Mesenchymal stem cell (in vitro differentiated cells and primary cell): ENCODE measurements around the gene GJA5.

Experiments used
- DNase-seq: peaks from one replicate; pipeline ENCODE4 v3.0.0-alpha.2; 2013
- H2AFZ ChIP-seq: one replicate; pipeline ENCODE4 v1.6.1; 2013; ENCODE audit warnings: low read depth, mild to moderate bottlenecking, control low read depth, inconsistent platforms, low read length, moderate library complexity
- H2AK5ac ChIP-seq: 2 replicates; pipeline ENCODE4 v1.6.1; 2013; ENCODE audit warnings: low read length, moderate library complexity, mild to moderate bottlenecking, inconsistent platforms; ENCODE audit not compliant: severe bottlenecking
- H2BK120ac ChIP-seq: one replicate; pipeline ENCODE4 v1.6.1; 2013; ENCODE audit warnings: low read depth, mild to moderate bottlenecking, inconsistent platforms, low read length, moderate library complexity
- H2BK12ac ChIP-seq, 2 experiments: one replicate each; pipeline ENCODE4 v1.6.1; 2013; ENCODE audit warnings: inconsistent platforms in 2 of 2, low read length in 2 of 2, mild to moderate bottlenecking in 2 of 2, moderate library complexity in 2 of 2, control low read depth in 1 of 2
- H2BK15ac ChIP-seq: one replicate; pipeline ENCODE4 v1.6.1; 2013; ENCODE audit warnings: mild to moderate bottlenecking, low read depth, inconsistent platforms; ENCODE audit not compliant: poor library complexity, severe bottlenecking
- H2BK5ac ChIP-seq: 2 replicates; pipeline ENCODE4 v1.6.1; 2013; ENCODE audit warnings: low read depth, mild to moderate bottlenecking, low read length, control low read depth, inconsistent platforms; ENCODE audit not compliant: poor library complexity, severe bottlenecking
- H3K14ac ChIP-seq, 2 experiments: one replicate each; pipeline ENCODE4 v1.6.1; 2013; ENCODE audit warnings: inconsistent platforms in 2 of 2, low read length in 2 of 2, control low read depth in 1 of 2, mild to moderate bottlenecking in 1 of 2, moderate library complexity in 1 of 2
- H3K18ac ChIP-seq, 2 experiments: one replicate each; pipeline ENCODE4 v1.6.1; 2013; ENCODE audit warnings: inconsistent platforms in 2 of 2, low read length in 2 of 2, control low read depth in 1 of 2, low read depth in 1 of 2, mild to moderate bottlenecking in 1 of 2
- H3K23ac ChIP-seq, 2 experiments: one replicate each; pipeline ENCODE4 v1.6.1; 2013; ENCODE audit warnings: inconsistent platforms in 2 of 2, low read length in 2 of 2, mild to moderate bottlenecking in 2 of 2, moderate library complexity in 2 of 2, control low read depth in 1 of 2
- H3K27ac ChIP-seq: 2 replicates; pipeline ENCODE4 v1.5.1; 2013; ENCODE audit warnings: mild to moderate bottlenecking, moderate library complexity, low read length, control low read depth, inconsistent platforms; ENCODE audit not compliant: poor library complexity, severe bottlenecking
- H3K27me3 ChIP-seq, 2 experiments: 2 replicates each; pipeline versions ENCODE4 v1.6.1 to v1.7.0; 2013; ENCODE audit warnings: low read length in 2 of 2, mild to moderate bottlenecking in 2 of 2, moderate library complexity in 2 of 2, control low read depth in 1 of 2, inconsistent platforms in 1 of 2; ENCODE audit not compliant: control insufficient read depth in 1 of 2, insufficient read depth in 1 of 2
- H3K36me3 ChIP-seq, 2 experiments: 2 replicates each; pipeline versions ENCODE4 v1.6.1 to v1.7.0; 2013; ENCODE audit warnings: low read length in 2 of 2, control low read depth in 1 of 2, inconsistent platforms in 1 of 2, low read depth in 1 of 2, mild to moderate bottlenecking in 1 of 2; ENCODE audit not compliant: insufficient read depth in 2 of 2, control insufficient read depth in 1 of 2
- H3K4ac ChIP-seq, 2 experiments: one replicate each; pipeline ENCODE4 v1.6.1; 2013; ENCODE audit warnings: inconsistent platforms in 2 of 2, low read length in 2 of 2, mild to moderate bottlenecking in 2 of 2, moderate library complexity in 2 of 2, control low read depth in 1 of 2, low read depth in 1 of 2
- H3K4me1 ChIP-seq: 2 replicates; pipeline ENCODE4 v1.6.1; 2013; ENCODE audit warnings: low read depth, low read length, control low read depth; ENCODE audit not compliant: control insufficient read depth, insufficient read depth
- H3K4me2 ChIP-seq: 2 replicates; pipeline ENCODE4 v1.6.1; 2013; ENCODE audit warnings: low read length, mild to moderate bottlenecking, inconsistent platforms; ENCODE audit not compliant: poor library complexity, severe bottlenecking
- H3K4me3 ChIP-seq, 2 experiments: 2 replicates each; pipeline versions ENCODE4 v1.5.1 to v1.7.0; 2013; ENCODE audit warnings: low read length in 2 of 2, mild to moderate bottlenecking in 2 of 2, control low read depth in 1 of 2, low read depth in 1 of 2; ENCODE audit not compliant: insufficient read depth in 1 of 2
- H3K79me1 ChIP-seq: replicated peaks from 2 replicates; pipeline ENCODE4 v1.6.1; 2013; ENCODE audit warnings: mild to moderate bottlenecking, control low read depth, low read length, inconsistent platforms; ENCODE audit not compliant: poor library complexity, severe bottlenecking
- H3K9ac ChIP-seq: 2 replicates; pipeline ENCODE4 v1.7.0; 2013; ENCODE audit warnings: mild to moderate bottlenecking, low read length, moderate library complexity
- H3K9me3 ChIP-seq: 2 replicates; pipeline ENCODE4 v1.7.0; 2013; ENCODE audit warnings: mild to moderate bottlenecking, low read length; ENCODE audit not compliant: control insufficient read depth
- H4K8ac ChIP-seq: one replicate; pipeline ENCODE4 v1.6.1; 2013; ENCODE audit warnings: inconsistent platforms, mild to moderate bottlenecking, low read length, moderate library complexity
- H4K91ac ChIP-seq: one replicate; pipeline ENCODE4 v1.6.1; 2013; ENCODE audit warnings: mild to moderate bottlenecking, low read length, inconsistent platforms
- WGBS: methylation state at CpG from one replicate; pipeline ENCODE4 v1.1.7; 2013; ENCODE audit warnings: mixed read lengths; 5-methylcytosine and 5-hydroxymethylcytosine counted together

The GJA5 gene

DNA sequence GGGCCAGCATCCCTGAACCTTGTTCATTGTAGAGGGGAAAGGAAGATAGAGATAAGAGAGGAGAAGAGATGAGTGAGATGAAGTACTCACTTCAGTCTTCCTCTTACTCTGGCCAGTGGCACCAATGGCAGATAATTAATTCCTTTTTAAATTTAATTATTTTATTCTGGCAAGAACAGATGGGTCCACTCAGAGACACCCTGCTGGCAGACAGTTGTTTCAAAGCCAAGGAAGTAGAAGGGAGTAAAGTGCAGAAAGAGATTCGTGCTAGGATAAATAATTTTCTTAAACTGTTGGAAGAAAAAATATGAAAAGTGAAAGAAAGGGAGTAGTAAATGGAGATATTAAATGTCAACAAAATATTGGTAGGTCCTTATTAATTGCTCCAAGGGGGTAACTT is 7.7 kb upstream of the GJA5 start:
- DNase-seq = no peak
- H3K27me3 ChIP-seq = peaks cover 2 to 21% of the 10 kb centered on the region in 2 experiments
- no peak overlapping the region for H3K4me3 ChIP-seq
- H3K9ac ChIP-seq = no peak overlapping the region
- no peak overlapping the region for H2BK5ac ChIP-seq
- H3K18ac ChIP-seq = no peak overlapping the region
- H2AFZ ChIP-seq = no peak overlapping the region
- H3K9me3 ChIP-seq = no peaks in the 10 kb centered on the region
- no peak overlapping the region for H3K23ac ChIP-seq
- H3K79me1 ChIP-seq = no peaks in the 10 kb centered on the region
- WGBS = 53% methylated on average over 1 of the region's 1 CpG
- peaks cover 1% of the 10 kb centered on the region for H3K4me1 ChIP-seq
- H3K36me3 ChIP-seq = no peaks in the 10 kb centered on the region
- no peak overlapping the region for H3K27ac ChIP-seq
- no peak overlapping the region for H2BK120ac ChIP-seq
- no peak overlapping the region for H4K91ac ChIP-seq
- no peak overlapping the region for H2BK12ac ChIP-seq
- H3K14ac ChIP-seq = no peak overlapping the region
- H4K8ac ChIP-seq = no peak overlapping the region
- no peak overlapping the region for H2BK15ac ChIP-seq
- no peak overlapping the region for H2AK5ac ChIP-seq
- no peak overlapping the region for H3K4me2 ChIP-seq
- no peak overlapping the region for H3K4ac ChIP-seq

DNA sequence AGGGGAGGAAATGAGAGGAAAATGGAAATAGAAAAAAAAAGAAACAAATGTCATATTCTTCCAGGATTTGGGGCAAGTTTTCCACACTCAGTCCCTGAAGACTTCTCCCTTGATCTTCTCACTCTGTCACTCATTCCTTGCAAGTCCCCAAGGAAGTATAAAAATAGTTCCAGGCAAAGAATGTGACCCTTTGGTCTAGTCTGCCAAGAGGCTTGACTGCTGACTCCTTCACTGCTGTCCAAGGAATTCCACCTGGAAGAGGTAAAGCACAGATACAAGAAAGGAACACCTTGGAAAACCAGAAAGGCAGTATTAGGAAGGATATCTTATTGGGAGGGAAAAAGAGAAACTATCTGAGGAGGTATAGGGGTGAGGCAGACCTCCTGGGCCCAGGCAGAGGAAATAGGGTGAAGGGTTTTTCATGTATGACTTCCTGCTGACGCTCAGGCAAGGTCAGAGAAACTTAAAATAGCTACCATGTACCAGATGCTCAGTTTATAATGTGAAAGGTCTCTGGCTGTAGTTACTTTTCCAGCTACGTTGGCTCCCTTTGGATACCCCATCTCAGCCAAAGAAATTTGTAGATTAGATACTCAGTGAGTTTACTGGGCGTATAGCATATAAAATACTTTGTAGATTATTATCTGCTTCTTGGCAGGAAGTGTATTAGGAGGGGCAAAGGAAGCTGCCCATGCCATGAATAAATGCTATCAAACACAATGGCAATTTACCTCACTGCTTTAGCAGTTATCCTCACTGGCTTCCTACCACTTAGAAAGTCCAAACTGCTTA is 2.0 kb upstream of the GJA5 start:
- no peak overlapping the region for H2BK120ac ChIP-seq
- H4K91ac ChIP-seq = no peak overlapping the region
- H3K4me1 ChIP-seq = no peaks in the 10 kb centered on the region
- H3K36me3 ChIP-seq = no peaks in the 10 kb centered on the region
- H3K4me2 ChIP-seq = no peak overlapping the region
- no peaks in the 10 kb centered on the region for H3K9me3 ChIP-seq
- no peak overlapping the region for H3K27ac ChIP-seq
- no peak overlapping the region for H2AK5ac ChIP-seq
- peaks cover 10 to 23% of the 10 kb centered on the region in 2 experiments for H3K27me3 ChIP-seq
- no peak overlapping the region for H3K23ac ChIP-seq
- WGBS = 0% methylated on average over 1 of the region's 3 CpGs
- no peak overlapping the region for H2AFZ ChIP-seq
- DNase-seq = no peak
- H2BK5ac ChIP-seq = no peak overlapping the region
- no peak overlapping the region for H3K9ac ChIP-seq
- H2BK15ac ChIP-seq = no peak overlapping the region
- H3K4me3 ChIP-seq = no peak overlapping the region
- no peak overlapping the region for H2BK12ac ChIP-seq
- no peak overlapping the region for H4K8ac ChIP-seq
- H3K14ac ChIP-seq = no peak overlapping the region
- H3K18ac ChIP-seq = no peak overlapping the region
- H3K79me1 ChIP-seq = no peaks in the 10 kb centered on the region
- no peak overlapping the region for H3K4ac ChIP-seq

- H4K91ac ChIP-seq = no peak overlapping the region
- WGBS = 94% methylated on average over 24 of the region's 24 CpGs
Measured at GRCh38 chr1:147758379-147759100, 1.9 kb downstream of the GJA5 start.

More at GRCh38 chr1:147758379-147759100, 1.9 kb downstream of the GJA5 start:
- Histone ChIP-seq H3K9me3 (no peaks in the 10 kb centered on the region), H2BK12ac (no peak overlapping the region), H2AK5ac (no peak overlapping the region), H3K27ac (no peak overlapping the region), H3K27me3 (peaks cover 10 to 23% of the 10 kb centered on the region in 2 experiments), H3K18ac (no peak overlapping the region), H3K9ac (no peak overlapping the region), H3K4me2 (no peak overlapping the region), H2BK15ac (no peak overlapping the region), H3K14ac (peak overlapping the region in 1 of 2 experiments; percentile 74), H4K8ac (no peak overlapping the region), H3K4me3 (no peak overlapping the region), H2AFZ (no peak overlapping the region), H2BK5ac (no peak overlapping the region), H3K79me1 (no peaks in the 10 kb centered on the region), H3K4me1 (no peaks in the 10 kb centered on the region), H3K23ac (no peak overlapping the region), H2BK120ac (no peak overlapping the region), H3K4ac (no peak overlapping the region), H3K36me3 (no peaks in the 10 kb centered on the region)
- DNase-seq = no peak
